GM10248 (cell line): ENCODE data around the gene CEPT1.

Source experiments
- CTCF ChIA-PET: fragments of 300-600 bp; sonication (Branson Sonifier 250); formaldehyde crosslinking; extraction: SDS; loops from one replicate; lab custom pipeline; 2021; ENCODE audit warnings: antibody characterized with exemption; lab: Yijun Ruan, JAX
- POLR2A ChIA-PET: fragments of 350-650 bp; sonication (Branson Sonifier 250); formaldehyde crosslinking; extraction: SDS; loops from one replicate; lab custom pipeline; 2020; ENCODE audit warnings: antibody characterized with exemption; lab: Yijun Ruan, JAX
- DNase-seq: peaks from one replicate; pipeline ENCODE4 v3.0.0; 2012; ENCODE audit errors: extremely low spot score
- CTCF ChIP-seq: IDR thresholded peaks from 2 replicates; pipeline ENCODE4 v1.5.1; 2012; ENCODE audit warnings: mild to moderate bottlenecking, low read depth; ENCODE audit errors: extremely low read depth, missing control alignments, control extremely low read depth

The CEPT1 gene

DNA sequence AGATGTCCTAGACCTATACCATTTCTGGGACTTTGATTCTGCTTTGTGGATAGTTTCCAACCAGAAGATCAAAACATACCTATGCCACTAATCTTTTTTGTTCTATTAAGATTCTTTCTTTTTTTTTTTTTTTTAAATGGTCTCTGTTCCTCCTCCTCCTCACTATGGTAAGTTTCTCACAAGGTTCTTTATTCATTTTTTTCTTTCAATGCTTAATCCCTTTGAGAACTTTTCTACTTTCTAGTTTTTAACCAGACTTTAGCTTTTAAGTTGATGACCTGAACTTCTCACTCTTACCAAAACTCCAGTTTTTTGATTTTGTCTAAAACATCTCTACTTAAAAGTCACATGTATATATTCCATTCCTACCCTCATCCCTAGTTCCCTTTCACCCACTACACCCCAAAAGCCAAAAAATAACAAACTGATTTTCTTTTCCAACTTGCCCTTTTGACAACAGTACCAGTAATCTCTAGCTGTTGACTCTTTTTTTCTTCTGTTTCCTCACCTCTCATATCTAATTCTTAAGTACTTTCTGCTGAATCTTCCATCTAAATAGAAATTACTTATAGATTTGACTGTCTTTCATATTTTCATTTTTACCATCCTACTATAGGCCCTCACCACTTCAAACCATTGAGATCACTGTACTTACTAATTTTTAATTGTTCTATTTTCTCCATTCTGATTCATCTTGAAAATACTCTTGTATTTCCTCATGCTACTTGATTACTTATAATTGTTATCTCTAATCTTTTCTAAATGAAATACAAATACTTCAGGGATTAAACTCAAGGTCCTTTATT lies 6.1 kb downstream of the CEPT1 start:
- ChIA-PET POLR2A (interaction anchor here (0.7 kb wide), 1 partner anchor 207 kb away, joined by 3 read pairs; no protein-coding TSS in a partner anchor), CTCF (interaction anchor here (1.4 kb wide), 1 partner anchor 253 kb away, joined by 3 read pairs; no protein-coding TSS in a partner anchor)
- TF ChIP-seq CTCF: no peak
- no peak for DNase-seq

- POLR2A ChIA-PET: interaction anchor here (0.7 kb wide), 1 partner anchor 8 kb away, joined by 5 read pairs; the partner anchor contains the start of genes CEPT1 and DRAM2
- CTCF ChIA-PET: interaction anchor here (1.3 to 1.4 kb wide), 2 partner anchors 51 to 252 kb away, joined by 3 to 4 read pairs; no protein-coding TSS in a partner anchor
- TF ChIP-seq CTCF: no peak
- no peak for DNase-seq
Measured at GRCh38 chr1:111147948-111148347, 7.9 kb downstream of the CEPT1 start.

GRCh38 chr1:111148376-111148881 lies 8.4 kb downstream of the CEPT1 start:
- CTCF ChIA-PET: interaction anchor here (1.0 to 1.3 kb wide), 2 partner anchors 9 to 50 kb away, joined by 4 to 5 read pairs; partner anchors contain the start of genes CEPT1 and DRAM2
- no peak for DNase-seq
- POLR2A ChIA-PET: interaction anchor here (0.7 kb wide), 1 partner anchor 9 kb away, joined by 5 read pairs; the partner anchor contains the start of genes CEPT1 and DRAM2
- TF ChIP-seq CTCF: no peak

GRCh38 chr1:111151838-111152237 lies 11.8 kb downstream of the CEPT1 start:
- POLR2A ChIA-PET: no interaction called here
- TF ChIP-seq CTCF: no peak
- CTCF ChIA-PET: interaction anchor here (1.4 to 2.1 kb wide), 2 partner anchors 8 to 9 kb away, joined by 4 to 12 read pairs; no protein-coding TSS in a partner anchor
- no peak for DNase-seq

DNA sequence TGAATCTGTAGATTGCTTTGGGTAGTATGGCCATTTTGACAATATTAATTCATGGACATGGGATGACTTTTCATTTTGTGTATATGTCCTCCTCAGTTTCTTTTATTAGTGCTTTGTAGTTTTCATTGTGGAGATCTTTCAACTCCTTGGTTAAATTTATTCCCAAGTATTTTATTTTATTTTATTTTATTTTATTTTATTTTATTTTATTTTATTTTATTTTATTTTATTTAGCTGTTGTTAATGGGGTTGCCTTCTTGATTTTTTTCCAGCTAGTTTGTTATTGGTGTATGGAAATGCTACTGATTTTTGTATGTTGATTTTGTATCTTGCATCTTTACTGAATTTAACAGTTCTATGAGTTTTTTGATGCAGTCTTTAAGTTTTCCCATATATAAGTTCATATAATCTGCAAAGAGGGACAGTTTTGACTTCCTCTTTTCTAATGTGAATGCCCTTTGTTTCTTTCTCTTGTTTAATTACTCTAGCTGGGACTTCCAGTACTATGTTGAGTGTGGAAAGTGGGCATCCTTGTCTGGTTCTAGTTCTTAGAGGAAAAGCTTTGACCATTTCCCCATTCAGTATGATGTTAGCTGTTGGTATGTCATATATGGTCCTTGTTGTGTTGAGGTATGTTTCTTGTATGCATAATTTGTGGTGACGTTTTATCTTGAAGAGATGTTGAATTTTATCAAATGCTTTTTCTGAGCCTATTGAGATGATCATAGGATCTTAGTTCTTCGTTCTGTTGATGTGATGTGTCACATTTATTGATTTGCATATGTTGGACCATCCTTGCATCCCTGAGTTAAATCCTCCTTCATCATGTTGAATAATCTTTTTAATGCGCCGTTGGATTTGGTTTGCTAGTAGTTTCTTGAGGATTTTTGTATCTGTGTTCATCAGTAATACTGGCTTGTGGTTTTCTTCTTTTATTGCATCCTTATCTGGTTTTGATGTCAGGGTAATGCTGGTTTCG lies 14.3 kb downstream of the CEPT1 start:
- ChIA-PET CTCF (interaction anchor here (1.1 to 2.1 kb wide), 3 partner anchors 10 to 15 kb away, joined by 3 to 12 read pairs (median 4); no protein-coding TSS in a partner anchor), POLR2A (no interaction called here)
- no peak for DNase-seq
- no peak for TF ChIP-seq CTCF
